ENCODE data around the gene UEVLD.

GRCh38 chr11:18581825-18582224 is 6.7 kb downstream of the UEVLD start:
- TF ChIP-seq CTCF (IDR thresholded peaks at IDR 0.05) (no peak), POLR2A (IDR thresholded peaks at IDR 0.05) (no peak), EP300 (IDR thresholded peaks at IDR 0.05) (no peak)

All from tibial nerve (tissue), 4 donors.